Body of pancreas (tissue), 4 donors: ENCODE measurements around the gene CCDC170.

Experiments used
- POLR2A ChIP-seq, 3 donors: fragments of 450-650 bp; IDR thresholded peaks; one replicate each; pipeline ENCODE4 v1.6.1; 2016; ENCODE audit warnings: antibody characterized with exemption in 3 of 3, mild to moderate bottlenecking in 2 of 3
- TF ChIP-seq, protein P1 (sequence below), 7 experiments: fragments of 450-650 bp in 4 of 7; fragments of 200-600 bp in 3 of 7; sonication (generic) in 3 of 7; IDR thresholded peaks; one replicate each; pipeline ENCODE4 v1.5.1; 2016 to 2019; ENCODE audit warnings: antibody characterized with exemption in 7 of 7

GRCh38 chr6:151624481-151624880, 130.7 kb downstream of the CCDC170 start:
- TF ChIP-seq POLR2A (IDR thresholded peaks at IDR 0.05), result no peak
- TF ChIP-seq, protein P1, sequence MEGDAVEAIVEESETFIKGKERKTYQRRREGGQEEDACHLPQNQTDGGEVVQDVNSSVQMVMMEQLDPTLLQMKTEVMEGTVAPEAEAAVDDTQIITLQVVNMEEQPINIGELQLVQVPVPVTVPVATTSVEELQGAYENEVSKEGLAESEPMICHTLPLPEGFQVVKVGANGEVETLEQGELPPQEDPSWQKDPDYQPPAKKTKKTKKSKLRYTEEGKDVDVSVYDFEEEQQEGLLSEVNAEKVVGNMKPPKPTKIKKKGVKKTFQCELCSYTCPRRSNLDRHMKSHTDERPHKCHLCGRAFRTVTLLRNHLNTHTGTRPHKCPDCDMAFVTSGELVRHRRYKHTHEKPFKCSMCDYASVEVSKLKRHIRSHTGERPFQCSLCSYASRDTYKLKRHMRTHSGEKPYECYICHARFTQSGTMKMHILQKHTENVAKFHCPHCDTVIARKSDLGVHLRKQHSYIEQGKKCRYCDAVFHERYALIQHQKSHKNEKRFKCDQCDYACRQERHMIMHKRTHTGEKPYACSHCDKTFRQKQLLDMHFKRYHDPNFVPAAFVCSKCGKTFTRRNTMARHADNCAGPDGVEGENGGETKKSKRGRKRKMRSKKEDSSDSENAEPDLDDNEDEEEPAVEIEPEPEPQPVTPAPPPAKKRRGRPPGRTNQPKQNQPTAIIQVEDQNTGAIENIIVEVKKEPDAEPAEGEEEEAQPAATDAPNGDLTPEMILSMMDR (IDR thresholded peaks at IDR 0.05), result no peak
